HG02623 (cell line): ENCODE measurements around the gene MALT1.

Source experiments
- ATAC-seq: cut with Tn5 transposase; IDR thresholded peaks from one replicate; pipeline ENCODE4 v1.9.1; 2021; ENCODE audit warnings: moderate library complexity; ENCODE audit not compliant: unreplicated experiment

Gene MALT1

DNA sequence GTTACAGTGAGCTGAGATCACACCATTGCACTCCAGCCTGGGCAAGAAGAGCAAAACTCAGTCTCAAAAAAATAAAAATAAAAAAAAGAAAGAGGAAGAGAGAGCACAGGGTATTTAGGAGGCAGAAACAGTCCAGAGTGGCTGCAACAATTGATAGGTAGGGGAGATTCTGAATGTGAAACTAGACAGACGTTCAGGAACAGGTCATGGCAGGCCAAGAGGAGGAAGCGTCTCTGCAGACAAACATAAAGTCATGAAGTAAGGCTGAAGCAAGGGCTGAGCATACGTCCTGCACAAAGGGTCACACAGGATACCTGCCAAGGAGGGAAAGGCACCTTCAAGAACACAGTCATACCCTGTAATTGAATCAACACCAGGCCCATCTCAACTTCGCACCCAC lies 129.3 kb downstream of the MALT1 start:
- ATAC-seq, result peak; percentile 77

DNA sequence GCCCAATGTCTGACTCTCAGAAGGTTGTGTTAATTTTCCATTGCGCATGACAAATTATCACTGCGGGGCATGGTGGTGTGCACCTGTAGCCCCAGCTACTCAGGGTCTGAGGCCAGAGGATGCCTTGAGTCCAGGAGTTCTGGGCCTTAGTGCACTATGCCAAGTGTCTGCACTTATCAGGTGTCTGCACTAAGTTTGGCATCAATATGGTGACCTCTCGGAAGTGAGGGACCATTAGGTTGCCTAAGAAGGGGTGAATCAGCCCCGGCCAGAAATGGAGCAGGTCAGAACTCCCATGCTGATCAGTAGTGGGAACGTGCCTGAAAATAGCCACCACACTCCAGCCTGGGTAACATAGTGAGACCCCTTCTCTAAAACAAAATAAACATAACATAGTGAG lies 131.7 kb downstream of the MALT1 start:
- no peak for ATAC-seq

DNA sequence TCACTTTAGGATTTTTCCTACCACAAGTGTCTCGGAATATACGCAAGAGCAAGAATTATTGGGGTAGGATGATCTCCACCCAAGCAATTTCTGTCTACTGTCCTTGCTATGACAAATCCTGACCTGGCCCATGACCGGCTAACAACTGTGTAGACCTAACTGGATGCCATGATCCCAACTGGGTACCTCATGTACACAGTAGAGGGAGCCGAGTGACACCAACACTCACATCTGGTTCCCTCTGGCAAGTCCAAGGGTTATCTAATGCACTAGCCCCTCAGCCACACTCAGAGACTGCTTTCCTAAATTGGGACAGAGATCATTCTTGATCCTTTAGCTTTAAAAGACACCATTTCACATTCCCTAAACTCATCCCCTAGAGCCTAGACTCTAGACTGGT lies 132.7 kb downstream of the MALT1 start:
- ATAC-seq, result no peak
